ENCODE results near the gene PP2D1. TPM values are rescaled to one million over a fixed set of nuclear protein-coding genes. Genes with fewer than 3 reads are reported as not detected.

PP2D1 gene
- total and polyA plus RNA-seq, 9 of the 15 experiments (the other 6 are each of a cell fraction or from before 2014, with no cell fraction given), result 0.07 to 0.10 TPM; not detected in 7

- TF ChIP-seq TAF1 (IDR thresholded peaks at IDR 0.05; ENCODE audit: control insufficient read depth, extremely low read depth, insufficient read depth, low read length, severe bottlenecking), result no peak
- TF ChIP-seq ATF4 (CRISPR knock-in tag; IDR thresholded peaks at IDR 0.05), result no peak
- TF ChIP-seq SMAD4 (CRISPR knock-in tag; conservative IDR thresholded peaks at IDR 0.05), result no peak
- peak; percentile 38 to 40; a peak in 1 of 4 replicates for TF ChIP-seq KDM1A (IDR thresholded peaks at IDR 0.05)
- no peak for TF ChIP-seq SNIP1 (IDR thresholded peaks at IDR 0.05; ENCODE audit: low read depth)
- no peak for TF ChIP-seq SRSF1 (IDR thresholded peaks at IDR 0.05; ENCODE audit: low read depth, low read length)
- no peak for TF ChIP-seq HIVEP1 (CRISPR knock-in tag; IDR thresholded peaks at IDR 0.05)
- TF ChIP-seq GMEB1 (CRISPR knock-in tag; IDR thresholded peaks at IDR 0.05), result peak; percentile 7; the same call in 1 of the 2 replicates
- TF ChIP-seq PREB (CRISPR knock-in tag; IDR thresholded peaks at IDR 0.05), result 0 out of 2 replicates have a peak, but pooled peaks have one; percentile 51
- no peak for TF ChIP-seq CEBPG (CRISPR knock-in tag; IDR thresholded peaks at IDR 0.05)
- no peak for TF ChIP-seq CEBPG (tag; conservative IDR thresholded peaks at IDR 0.05 in 1 of 2, IDR thresholded peaks at IDR 0.05 in 1 of 2)
- TF ChIP-seq HEY1 (CRISPR knock-in tag; IDR thresholded peaks at IDR 0.05; ENCODE audit: borderline replicate concordance), result no peak
- TF ChIP-seq HINFP (tag; conservative IDR thresholded peaks at IDR 0.05; ENCODE audit: low read depth), result 0 out of 2 replicates have a peak, but pooled peaks have one; percentile 14
- peak; percentile 27; the same call in 1 of the 2 replicates for TF ChIP-seq MYC (IDR thresholded peaks at IDR 0.05; ENCODE audit: low read depth, low read length)
- no peak for TF ChIP-seq MYC (CRISPR knock-in tag; IDR thresholded peaks at IDR 0.05; ENCODE audit: borderline replicate concordance, low read depth)
- TF ChIP-seq FOXO4 (CRISPR knock-in tag; IDR thresholded peaks at IDR 0.05), result no peak
- TF ChIP-seq RAD51 (IDR thresholded peaks at IDR 0.05; ENCODE audit: borderline replicate concordance, low read depth), result no peak
- no peak for TF ChIP-seq RBM22 (IDR thresholded peaks at IDR 0.05; ENCODE audit: low read depth, low read length, poor library complexity, severe bottlenecking)
Observed at GRCh38 chr3:20038699-20039465, 26.8 kb upstream of the PP2D1 start (continued).

All from K562 (cell line).